VCaP (cell line): ENCODE data around the gene LARGE1.
"Not testable (repeated sequence)": the region's sequence is repeated elsewhere in the genome, so short reads cannot be mapped to it uniquely, and the experiment has no call there.

Experiments used
- H3K27ac ChIP-seq: fragments of 450-650 bp; 2 replicates; pipeline ENCODE4 v1.5.1; 2017
- TF ChIP-seq, protein P1 (sequence below): fragments of 450-650 bp; conservative IDR thresholded peaks from 2 replicates; pipeline ENCODE4 v1.5.1; 2017; ENCODE audit warnings: mild to moderate bottlenecking, moderate library complexity

LARGE1 gene

DNA sequence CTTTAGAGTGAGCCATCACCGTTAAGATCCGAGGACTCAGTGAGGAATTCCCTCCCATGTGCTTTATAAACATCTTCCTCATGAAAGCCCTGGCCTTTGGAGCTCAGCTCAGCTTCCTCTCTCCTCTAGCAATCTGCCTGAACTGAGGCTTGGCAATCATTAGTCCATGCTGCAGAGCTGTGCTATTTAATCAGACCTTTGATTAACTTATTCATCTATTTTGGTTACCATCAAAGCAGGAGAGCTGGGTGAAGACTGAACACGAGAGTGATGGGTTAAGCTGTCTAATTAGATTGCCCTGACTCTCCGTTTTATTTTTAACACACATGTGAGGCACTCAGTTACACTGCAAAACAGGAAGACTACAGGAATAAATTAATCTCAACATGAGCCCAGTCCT is 351.3 kb downstream of the LARGE1 start:
- no peak overlapping the region for H3K27ac ChIP-seq
- TF ChIP-seq, protein P1, sequence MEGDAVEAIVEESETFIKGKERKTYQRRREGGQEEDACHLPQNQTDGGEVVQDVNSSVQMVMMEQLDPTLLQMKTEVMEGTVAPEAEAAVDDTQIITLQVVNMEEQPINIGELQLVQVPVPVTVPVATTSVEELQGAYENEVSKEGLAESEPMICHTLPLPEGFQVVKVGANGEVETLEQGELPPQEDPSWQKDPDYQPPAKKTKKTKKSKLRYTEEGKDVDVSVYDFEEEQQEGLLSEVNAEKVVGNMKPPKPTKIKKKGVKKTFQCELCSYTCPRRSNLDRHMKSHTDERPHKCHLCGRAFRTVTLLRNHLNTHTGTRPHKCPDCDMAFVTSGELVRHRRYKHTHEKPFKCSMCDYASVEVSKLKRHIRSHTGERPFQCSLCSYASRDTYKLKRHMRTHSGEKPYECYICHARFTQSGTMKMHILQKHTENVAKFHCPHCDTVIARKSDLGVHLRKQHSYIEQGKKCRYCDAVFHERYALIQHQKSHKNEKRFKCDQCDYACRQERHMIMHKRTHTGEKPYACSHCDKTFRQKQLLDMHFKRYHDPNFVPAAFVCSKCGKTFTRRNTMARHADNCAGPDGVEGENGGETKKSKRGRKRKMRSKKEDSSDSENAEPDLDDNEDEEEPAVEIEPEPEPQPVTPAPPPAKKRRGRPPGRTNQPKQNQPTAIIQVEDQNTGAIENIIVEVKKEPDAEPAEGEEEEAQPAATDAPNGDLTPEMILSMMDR, result no peak

DNA sequence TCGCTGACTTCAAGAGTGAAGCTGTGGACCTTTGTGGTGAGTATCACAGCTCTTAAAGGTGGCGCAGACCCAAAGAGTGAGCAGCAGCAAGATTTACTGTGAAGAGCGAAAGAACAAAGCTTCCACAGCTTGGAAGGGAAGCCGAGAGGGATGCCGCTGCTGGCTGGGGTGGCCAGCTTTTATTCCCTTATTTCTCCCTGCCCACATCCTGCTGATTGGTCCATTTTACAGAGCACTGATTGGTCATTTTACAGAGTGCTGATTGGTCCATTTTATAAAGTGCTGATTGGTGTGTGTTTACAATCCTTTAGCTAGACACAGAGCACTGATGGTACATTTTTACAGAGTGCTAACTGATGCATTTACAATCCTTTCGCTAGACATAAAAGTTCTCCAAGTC is 353.8 kb downstream of the LARGE1 start:
- H3K27ac ChIP-seq, result not testable (repeated sequence)

DNA sequence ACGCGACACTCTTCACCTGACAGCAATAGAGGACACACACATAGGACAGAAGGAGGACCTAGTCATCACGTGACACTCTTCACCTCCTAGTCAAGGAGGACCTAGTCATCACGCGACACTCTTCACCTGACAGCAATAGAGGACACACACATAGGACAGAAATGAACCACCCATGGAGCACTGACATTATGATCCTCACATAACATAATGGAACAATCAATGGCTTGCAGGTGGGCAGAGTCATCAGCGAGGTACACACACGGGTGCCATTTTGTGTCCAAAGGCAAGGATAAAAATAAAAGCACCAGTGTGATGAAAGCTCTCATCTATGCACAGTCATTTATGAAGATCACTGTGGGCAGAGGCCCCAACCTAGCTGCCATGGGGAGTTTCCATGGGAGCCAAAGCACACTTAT is 354.7 kb downstream of the LARGE1 start:
- TF ChIP-seq, protein P1, result no peak
- H3K27ac ChIP-seq, result no peak overlapping the region

DNA sequence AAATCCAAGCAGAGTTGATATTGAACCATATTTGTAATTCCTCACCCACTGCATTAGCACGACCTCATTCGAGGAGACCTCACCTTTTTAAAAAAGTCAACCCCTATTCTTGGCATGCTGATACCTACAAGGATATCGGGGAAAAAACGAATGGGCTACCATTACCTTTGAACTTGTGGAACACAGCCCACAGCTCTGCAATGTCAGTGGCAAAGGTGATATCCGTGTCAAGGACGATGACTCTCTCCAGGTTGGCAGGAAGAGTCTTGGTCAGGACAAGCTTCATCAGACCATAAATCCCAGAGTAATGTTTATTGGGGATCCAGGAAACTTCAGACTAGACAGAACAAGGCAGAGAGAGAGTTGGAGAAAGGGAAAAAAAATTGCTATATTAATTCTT is 355.6 kb downstream of the LARGE1 start:
- H3K27ac ChIP-seq, result no peak overlapping the region
- TF ChIP-seq, protein P1, result no peak

DNA sequence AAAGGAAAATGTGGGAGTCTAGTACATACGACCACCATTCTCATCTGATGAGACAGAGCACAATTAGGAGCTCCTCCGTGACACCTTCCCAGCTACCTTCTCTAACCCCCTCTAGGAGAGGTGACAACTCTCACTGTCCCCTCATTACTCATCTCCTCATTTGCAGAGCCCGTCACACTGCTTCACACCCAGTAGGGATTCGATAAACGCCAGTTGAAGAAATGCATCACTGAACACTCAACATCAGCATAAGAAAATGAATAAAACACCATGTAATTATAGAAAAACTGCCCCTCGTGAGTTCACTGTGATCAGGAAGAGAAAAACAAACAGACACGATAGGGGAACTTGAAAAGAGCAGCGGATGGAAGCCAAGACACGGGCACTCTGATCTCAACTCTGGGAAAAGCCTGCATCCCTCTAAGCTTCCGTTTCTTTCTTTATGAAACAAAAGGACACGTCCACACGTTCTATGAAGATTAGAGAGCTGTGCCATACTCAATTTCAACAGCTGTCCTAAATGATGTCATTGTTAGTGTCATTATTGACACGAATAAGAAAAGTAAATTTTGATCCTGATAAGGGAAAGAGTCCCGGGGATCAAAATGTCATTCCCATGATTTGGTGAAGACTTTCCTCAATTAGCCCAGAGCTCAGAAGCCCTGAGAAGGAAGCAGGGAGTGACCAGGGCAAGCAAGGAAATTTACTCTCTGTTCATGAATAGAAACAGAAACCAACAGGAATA is 356.9 kb downstream of the LARGE1 start:
- H3K27ac ChIP-seq, result no peak overlapping the region
- TF ChIP-seq, protein P1, result no peak

DNA sequence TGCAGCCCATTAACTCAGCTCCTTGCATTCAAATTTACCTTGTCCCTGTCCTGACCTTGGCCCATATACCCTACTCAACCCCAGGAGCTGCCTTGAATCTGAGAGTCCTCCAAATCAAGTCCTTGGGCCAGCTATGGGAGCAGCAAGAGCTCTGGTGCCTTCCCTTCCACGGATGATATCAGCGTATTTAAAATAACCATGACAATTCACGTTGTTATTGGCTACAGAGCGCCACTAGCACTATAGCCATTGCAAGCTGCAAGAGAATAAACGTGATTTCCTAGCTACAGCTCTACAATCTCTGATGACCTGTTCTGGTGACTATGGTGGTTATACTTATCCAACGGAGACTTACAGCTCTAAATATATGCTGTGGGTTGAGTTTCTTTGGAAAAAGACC is 357.8 kb downstream of the LARGE1 start:
- H3K27ac ChIP-seq, result no peak overlapping the region
- TF ChIP-seq, protein P1, result no peak

DNA sequence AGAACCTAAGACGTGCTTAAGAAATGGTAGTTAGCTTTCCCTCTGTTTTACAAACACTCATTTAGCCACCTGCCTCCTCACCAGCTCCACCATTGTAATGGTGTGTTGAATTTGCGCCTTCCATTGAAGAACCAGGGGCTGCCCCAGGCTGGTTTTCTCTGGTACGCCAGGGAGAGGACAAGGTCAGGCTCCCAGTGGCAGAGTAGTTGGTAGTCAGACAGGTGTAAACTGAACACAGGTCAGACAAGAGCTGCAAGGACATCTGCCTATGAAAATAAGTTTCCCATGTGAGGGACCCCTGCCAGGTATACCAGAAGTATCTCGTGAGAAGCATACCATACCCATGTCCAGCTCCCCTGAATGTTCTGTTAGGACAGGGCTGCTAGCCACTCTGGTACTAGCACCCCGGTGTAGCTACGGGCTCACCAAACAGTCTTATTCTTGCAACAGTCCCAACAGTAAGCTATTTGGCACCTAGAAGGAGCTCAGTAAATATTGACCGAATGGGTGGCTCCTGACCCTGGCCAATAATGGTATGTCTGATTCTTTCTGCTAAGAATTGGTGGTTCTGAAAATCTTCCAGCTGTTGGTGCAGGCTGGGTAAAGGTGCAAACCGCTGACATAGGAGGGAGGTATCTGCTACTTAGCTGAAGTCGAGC is 359.0 kb downstream of the LARGE1 start:
- TF ChIP-seq, protein P1, result no peak
- no peak overlapping the region for H3K27ac ChIP-seq

DNA sequence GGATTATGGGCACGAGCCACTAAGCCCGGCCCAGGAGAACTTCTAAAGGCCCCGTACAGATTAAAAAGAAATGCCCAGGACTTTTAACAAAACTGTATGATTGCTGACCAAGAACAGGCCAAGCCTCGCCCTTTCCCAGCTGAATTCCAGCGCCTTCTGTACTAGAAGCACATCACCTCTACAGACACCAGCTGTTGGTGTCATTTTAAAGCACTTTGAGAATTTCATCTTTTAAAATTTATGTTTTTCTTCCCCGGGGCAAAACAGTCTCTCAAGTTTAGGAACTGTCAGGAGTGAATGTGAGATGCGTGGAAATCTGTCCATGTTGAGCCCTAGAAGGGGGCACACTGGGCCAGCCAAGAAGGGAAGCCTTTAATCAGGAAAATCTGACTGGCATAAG is 362.4 kb downstream of the LARGE1 start:
- H3K27ac ChIP-seq, result no peak overlapping the region
- TF ChIP-seq, protein P1, result no peak
